Left renal cortex interstitium (tissue), 4 donors: Measurements from ENCODE around the gene NUP62. TPM values are rescaled to one million over a fixed set of nuclear protein-coding genes. Genes with fewer than 3 reads are reported as not detected.
"Not testable (repeated sequence)": the region's sequence is repeated elsewhere in the genome, so short reads cannot be mapped to it uniquely, and the experiment has no call there.

Experiments
- DNase-seq, 4 donors: peaks; one replicate each; pipeline ENCODE4 v3.0.0-alpha.2; 2013; ENCODE audit warnings: low read depth in 4 of 4, low spot score in 2 of 4, missing footprints in 1 of 4
- polyA plus RNA-seq, 4 donors: library from polyadenylated mRNA; unstranded; fragments of 120-200 nt; gene quantifications; one replicate each; pipeline ENCODE4 v1.2.1, GENCODE V29; 2013; ENCODE audit not compliant: insufficient read length in 4 of 4

NUP62 gene
- polyA plus RNA-seq, 4 donors = 51.8 to 82.7 (median 65.2) TPM

DNA sequence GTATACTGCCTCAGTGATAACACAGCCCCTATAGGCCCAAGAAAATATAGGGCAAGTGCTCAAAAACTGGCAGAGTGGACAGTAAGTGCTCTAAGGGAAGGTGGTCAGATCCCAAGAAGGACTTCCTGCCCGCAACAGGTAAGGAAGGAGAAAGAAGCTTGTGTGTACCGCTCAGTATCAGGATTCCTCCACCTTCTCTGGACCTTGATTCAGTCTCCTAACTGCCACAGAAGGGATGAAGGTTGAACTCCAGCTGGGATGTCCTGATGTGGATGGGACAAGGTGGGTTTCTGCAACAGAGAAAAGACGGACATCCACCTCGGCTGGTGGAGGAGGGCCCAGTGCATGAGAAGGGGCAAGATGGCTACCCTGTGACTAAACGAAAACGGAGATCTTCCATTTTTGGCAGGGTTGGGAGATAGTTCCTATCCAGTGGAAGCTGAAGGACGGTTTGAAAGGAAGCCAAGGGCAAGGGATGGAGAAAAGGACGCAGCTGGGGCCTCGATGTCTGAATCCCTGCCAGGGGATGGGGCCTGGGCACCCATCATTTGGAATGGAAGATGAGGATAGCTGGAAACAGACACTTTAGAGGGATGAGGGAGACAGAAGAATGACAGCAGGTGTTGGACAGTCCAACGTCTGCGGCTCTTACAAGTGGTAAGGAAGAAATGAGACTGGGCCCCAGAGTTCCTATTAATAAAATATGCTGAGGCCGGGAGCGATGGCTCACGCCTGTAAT, 1.6 kb downstream of the NUP62 start:
- no peak for DNase-seq

DNA sequence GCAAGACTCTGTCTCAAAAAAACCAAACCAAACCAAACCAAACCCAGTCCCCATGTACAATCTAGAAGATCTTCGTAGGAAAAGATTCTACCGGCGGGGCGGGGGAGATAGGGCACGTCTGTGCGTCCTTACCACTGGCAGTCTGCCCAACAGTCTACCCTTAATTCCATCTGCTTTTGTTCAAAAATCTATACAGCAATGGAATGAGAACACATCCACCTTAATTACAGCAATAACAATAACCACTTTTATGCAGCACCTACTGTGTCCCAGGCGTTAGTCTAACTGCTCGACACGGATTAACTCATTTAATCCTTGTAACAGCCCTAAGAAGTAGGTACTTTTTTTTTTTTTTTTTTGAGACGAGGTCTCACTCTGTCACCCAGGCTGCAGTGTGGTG, 2.8 kb downstream of the NUP62 start:
- DNase-seq = no peak

DNA sequence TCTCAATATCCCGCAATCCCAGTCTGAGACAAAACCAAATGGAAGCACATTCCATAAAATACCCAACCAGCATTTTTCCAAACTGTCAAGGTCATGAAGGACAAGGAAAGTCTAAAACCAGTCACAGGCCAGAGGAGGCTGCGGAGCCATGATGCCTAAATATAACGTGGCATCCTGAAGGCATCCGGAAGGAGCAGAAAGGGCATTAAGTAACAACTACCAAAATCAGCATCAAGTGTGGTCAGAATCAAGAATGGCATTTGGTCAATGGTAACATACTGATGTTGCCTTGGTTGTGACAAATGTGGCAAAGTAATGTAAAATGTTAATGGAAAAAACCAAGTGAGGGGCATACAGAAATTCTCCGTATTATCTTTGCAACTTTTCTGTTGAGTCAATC, 3.8 kb downstream of the NUP62 start:
- DNase-seq = no peak

DNA sequence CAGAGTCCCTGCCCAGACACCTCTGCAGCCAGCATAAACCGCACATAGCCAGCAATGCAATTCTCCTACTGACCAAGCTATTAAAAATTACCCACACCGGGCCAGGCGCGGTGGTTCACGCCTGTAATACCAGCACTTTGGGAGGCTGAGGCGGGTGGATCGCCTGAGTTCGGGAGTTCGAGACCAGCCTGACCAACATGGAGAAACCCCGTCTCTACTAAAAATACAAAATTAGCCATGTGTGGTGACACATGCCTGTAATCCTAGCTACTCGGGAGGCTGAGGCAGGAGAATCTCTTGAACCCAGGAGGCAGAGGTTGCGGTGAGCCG, 4.5 kb downstream of the NUP62 start:
- not testable (repeated sequence) for DNase-seq

DNA sequence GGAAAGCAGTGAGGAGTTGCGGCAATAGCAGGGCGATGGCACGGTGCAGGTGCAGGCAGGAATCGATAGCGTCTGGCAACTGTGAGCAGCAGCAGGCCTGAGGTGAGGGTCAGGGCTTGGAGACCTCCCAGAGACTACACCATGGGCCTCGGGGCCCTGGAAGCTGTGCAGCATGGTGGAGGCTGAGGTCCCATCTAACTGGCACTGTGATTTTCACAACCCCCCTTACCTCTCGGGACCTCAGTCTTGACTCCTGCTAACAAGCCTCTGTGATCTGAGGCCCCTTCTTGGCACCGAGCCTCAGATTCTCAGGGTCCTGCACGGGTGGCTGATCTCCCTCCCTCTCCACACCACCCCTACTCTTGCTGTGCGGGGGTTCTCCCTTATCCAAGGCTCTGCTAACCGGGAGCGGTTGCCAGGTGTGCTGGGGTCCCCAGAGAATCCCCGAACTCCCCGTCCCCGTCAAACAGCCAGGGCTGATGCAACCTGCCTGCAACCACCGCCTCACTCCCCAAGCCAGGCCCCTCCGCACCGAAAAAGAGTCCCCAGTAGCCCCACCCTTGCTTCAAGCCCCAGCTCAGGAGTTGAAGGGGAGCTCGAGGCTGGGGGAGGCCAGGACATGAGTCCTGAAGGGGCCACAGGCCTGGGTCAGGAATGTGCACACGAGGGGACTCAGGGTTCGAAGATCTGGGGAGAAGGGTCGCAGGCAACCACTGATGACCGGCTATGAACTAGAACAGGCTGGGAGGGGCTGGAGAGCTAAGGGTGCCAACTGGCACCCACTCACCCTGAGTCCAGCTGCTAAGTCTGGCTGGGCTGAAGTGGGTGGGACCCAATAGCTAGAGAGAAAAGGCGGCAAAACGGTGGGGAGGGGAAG, 5.1 kb downstream of the NUP62 start:
- no peak for DNase-seq

DNA sequence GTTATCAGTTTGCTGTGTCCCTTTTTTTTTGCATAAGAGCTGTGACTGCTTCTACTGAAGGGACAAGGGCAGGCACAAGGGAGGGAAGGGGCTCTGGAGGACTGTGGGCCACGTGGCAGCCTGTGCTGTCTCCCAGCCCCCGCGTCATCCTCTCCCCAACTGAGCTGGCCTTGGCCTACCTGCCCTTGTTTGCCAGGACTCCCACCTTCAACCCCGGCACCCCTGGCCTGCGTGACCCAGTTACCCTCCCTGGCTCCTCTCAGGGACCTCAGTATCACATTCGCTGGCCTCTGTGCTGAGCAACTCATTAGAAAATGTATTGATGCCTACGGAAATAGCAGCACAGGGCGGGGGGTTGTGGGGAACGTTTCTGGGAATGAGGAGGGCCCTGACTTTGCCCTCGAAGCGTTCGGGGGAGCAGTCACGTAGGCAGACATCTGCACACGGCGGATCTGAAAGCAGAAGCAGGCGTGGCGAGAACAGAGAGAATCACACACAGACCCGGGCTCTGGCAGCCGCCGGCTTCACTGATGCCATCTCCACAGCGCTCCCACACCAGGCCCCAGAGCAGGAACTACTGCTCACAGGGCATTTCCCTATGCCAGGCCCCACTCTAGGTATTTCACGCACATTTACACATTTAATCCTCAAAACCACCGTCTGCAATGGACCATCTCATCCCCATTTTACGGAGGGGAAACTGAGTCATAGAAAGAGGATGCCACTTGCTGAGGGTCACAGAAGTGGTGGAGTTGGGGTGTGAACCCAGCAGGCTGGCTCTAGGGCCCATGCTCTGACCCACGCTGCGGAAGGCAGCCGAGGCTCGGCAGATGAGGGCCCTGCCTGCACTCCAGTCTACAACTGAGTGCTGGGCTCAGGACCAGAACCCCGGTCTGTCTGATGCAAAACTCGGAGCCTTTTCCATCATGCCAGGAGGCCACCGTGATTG, 6.0 kb downstream of the NUP62 start:
- DNase-seq = no peak

DNA sequence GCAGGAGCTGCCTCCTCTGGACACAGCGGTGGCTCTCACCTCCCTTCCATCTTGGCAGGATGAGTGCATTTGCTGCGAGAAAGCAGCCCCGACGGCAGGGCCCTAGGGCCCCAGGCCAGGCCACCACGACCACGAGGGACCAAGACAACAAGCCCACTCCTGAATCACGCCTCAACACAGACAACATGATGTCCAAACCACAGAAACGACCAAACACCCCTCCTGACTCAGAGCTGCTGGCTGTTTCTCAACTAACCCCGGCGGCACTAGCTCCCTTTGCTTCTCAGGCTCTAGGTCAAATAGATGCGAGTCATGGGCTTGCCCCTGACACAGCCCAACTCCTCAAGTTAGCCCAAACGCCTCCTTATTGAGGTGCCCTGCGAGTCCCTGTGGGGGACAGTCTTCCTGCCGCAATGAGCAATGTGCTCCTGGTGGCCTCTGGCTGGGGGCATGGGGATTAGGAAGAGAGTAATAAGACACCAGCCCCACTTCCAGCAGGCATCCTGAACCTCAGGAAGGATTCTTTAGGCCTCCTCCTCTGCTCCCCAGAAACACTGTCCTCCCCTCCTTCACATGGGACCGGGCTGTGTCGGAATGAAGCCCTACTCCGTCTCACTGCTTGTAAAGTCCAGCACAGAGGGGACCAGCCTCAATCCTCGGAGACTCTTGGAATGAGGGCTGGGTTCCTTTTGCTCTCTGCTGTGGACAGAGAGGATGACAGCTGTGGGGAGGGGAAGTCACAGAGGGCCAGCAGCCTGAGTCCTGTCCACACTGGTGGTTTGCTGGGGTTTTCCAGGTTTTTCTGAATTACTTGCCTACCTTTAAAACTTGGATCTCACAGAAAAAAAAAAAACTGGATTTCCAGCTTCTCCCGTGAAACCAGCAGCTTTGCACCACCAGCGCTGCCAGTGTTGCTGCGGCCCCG, 7.2 kb downstream of the NUP62 start:
- no peak for DNase-seq

DNA sequence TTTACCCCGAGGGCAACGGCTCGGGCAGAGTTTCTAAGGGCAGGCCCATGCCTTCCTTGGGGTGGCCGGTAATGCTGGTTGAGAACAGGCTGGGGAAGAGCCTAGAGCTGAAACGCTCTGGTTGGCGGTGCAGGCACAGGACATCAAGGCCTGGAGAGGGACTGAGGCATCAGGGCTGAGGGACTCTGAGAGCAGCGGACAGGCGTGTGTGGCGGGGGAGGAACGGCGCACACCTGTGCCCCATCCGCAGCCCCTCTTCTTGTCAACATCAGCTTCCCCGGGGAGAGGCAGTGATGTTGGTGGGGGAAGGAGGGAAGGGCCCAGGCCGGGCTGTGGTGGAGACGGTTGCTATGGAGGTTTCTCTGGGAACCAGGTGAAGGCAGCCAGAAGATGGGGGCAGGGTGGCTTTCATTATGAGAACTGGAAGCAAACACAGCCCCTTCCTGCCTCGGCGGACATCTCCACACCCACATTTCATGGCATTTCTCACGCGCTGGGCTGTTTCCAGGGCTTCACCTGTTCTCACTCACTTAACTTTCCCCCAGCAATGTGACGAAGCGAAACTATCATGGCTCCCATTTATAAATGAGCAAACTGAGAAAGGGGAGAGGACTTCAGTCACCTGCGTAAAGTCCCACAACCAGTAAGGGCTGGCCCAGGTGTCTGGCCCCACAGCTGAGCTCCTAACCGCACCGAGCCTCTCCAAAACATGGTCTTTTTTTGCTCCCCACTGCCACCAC, 8.5 kb downstream of the NUP62 start:
- no peak for DNase-seq

DNA sequence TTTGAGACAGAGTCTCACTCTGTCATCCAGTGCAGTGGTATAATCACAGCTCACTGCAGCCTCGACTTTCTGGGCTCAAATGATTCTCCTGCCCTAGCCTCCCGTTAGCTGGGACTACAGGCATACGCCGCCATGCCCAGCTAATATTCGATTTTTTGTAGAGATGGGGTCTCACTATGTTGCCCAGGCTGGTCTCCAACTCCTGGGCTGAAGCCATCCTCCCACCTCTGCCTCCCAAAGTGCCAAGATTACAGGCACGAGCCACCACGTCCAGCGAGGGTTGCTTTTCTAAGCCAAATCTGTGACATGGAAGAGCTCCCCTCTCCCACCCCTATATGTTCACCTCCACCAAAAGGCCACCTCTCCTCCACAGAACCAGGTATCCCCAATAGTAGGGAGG, 11.2 kb downstream of the NUP62 start:
- DNase-seq = no peak

DNA sequence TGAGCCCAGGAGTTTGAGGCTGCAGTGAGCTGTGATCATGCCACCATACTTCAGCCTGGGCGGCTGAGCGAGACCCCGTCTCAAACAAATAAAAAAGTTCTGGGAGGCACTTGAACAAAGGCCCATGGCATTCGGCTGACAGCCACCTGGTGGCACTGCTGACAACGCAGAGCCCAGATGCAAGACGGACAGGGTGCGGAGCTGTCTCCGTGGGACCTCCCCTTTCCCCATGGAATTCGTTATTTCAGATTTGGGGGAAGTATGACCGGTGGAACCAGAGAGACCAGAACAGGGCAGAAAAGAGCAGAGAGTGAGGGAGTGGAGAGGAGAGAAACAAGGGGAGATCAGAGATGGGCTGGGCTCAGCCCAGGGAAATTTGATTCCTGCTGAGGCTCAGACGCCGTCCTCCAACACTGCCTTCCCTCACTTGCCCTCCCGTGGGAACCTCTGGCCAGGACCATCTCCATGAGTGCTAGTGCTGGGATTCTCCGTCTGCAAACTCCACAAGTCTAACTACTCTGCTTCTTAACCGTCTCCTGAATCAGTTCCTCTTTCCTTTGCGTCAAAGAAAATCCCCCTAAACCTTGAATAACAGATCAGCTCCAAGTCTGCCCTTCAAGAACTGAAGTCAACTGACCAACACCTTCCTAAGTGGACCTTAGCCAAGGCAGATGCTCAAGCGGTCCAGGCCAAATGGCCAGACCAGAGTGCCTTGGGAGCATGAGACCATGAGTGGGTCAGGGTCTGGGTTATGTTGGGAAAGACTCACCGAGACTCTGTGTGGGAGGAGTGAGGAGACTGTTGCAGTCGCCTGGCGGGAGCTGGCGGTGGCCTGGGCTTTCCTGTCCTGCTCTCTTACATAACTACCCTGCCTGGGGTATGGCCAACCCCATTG, 12.2 kb downstream of the NUP62 start:
- DNase-seq = no peak

DNA sequence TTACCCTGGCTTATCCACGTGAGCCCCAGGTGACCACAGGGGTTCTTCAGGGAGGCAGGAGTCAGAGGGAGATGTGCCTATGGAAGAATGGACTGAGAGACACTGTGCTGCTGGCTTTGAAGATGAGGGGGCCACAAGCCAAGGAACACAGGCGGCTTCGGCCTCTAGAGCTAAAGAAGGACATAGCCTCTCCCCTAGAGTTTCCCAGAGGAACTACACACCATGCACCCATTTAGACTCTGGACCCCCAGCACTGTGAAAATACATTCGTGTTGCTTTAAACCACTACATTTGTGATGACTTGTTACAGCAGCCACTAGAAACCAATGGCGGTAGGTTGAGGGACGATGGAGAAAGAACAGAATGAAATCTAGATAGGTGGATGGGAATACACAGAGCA, 14.0 kb downstream of the NUP62 start:
- DNase-seq = no peak

DNA sequence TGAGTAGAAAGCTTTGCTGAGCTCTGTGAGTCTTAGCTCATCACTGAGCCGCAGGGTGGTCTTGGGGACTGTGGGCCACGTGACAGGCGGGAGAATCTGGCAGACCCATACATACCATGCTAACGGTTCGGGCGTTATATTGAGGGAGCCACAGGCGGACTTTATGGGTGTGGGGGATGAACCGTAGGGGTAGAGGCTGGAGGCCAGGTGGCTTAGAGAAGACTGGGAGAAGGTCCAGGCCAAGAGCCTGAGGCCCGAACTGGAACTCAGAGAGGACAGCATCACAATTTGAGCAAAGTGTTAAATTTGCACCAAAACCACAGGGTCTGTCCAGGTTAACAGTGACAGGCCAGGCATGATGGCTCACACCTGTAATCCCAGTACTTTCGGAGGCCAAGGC, 15.6 kb downstream of the NUP62 start:
- no peak for DNase-seq

DNA sequence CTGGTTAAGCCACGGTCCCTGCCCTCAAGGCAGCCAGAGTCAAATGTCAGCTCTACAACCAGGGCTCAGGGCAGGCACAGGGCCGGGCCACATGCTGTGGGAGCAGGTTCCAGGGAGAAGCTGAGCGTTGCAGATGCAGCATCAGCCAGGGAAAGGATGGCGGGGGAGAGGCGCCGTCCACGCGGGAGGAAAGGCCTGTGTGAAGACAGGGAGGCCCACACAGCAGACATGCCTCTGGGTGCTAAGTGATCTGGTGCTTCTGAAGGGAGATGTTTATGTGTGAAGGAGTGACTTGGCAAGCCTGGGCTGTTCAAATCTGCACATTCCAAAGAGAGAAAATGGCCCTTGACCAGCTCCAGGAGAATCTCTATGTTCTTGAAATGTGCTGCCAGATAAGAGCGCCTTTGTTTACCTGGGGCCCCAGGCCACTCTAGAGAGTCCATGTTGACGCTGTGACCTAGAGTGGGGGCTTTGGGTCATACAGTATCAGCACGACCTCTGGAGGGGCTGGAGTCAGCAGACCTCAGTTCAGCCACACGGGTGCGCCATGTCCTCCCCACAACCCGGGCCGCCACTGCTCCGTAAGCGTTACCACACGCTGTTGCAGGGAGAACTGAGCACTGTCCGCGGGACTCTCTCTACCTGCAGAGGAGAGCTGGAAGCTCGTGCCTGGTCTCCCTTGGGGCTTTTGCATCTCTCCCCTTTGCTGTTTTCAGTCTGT, 16.2 kb downstream of the NUP62 start:
- DNase-seq = no peak

DNA sequence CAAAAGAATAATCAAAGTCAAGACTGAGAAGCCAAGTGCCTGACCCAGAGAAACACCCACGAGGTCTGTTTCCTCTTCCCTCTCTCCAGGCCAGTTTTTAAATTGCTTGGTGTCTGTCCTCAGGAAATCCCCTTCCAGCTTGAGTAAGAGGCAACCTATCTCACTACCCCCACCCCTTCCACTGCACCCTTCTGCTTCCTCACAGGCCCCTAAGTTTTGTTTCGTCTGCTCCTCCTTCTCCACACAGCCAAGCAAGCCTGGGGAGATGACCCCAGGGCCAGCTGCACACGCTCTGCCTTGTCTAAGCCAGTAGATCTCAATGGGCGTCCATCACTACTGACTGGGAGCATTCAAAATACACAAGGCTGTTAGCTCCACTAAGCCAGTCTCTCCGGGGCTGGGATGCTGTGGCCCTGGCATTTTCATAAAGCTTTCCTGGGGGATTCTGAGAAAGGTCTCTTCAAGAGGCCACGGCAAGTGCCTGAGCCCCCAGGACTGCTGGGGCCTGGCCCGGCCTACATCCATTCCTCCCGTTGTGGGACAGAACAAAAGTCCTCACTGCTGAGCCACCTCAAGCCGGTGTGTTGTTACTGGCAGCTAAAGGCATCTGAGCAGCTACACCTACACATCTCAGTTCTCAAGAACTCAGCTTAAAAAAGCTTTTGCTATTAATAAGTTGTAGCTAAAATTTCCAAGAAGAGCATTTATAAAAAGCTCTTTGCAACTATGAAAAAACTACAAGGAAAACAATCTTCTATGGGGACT, 17.7 kb downstream of the NUP62 start:
- no peak for DNase-seq

DNA sequence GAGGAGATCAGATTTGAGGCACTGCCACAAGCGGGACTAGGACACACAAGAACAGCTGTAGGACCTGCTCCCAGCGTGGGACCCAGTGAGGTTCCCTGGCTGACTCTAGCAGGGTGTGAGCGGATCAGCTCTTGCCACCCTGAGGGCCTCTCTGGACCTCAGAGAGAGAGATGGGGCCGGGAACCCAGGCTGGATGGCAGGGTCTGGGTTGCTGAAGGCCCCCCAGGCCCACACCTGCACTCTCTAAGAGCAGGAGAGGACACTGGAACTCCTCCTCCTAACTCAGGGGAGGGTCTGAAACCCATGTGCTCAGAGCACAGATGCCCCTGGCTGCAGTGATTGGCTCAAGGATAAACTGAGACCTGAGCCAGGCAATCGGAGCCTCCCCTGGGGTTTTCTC, 19.1 kb downstream of the NUP62 start:
- no peak for DNase-seq

DNA sequence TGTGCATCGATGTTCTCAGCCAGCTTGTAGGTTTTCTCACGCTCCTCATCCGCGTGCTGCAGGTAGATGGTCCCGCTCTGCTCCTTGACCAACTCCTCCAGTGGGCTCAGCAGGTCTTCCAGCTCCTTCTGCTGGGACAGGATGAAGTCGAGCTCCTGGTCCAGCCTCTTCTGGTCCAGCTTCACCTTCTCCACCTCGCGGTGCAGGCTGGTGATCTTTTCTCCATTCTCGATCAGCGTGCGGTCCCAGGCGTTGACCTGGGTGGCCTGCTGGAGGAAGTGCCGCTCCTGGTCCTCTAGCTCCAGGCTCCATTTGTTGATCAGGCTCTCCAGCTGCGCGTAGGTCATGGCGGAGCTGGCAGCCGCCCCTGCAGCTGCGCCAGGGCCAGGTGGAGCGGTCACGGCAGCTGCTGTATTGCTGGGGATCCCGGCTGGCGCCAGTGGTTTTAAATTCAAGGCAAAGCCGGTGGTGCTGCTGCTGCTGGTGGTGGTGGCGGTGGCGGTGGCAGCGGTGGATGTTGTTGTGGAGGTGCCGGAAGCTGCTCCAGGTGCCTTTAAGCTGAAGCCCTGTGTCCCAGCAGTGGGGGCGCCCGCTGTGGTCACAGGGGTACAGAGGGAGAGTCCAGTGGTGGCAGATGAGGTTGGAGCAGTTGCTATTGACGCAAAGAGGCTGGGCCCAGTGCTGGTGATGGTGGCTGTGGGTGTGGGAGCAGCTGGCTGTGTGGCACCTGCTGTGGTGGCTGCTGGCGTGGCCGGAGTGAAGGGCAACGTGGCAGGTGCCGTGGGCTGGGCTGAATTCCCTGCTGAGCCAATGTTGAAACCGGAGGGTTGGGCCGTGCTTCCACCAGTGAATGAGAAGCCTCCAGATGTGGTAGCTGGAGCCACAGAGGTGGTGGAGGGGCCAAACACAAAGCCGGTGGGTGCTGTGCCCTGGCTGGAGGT, 20.6 kb downstream of the NUP62 start:
- DNase-seq = no peak
